Measurements from ENCODE around the gene DHX58. TPM values are rescaled to one million over a fixed set of nuclear protein-coding genes. Genes with fewer than 3 reads are reported as not detected.

DHX58 gene
- total and polyA plus RNA-seq, 10 of the 15 experiments (the other 5 are each of a cell fraction or from before 2014, with no cell fraction given), result 3.5 to 69.8 (median 16.4) TPM

GRCh38 chr17:42110301-42111264 is 1.9 kb downstream of the DHX58 start:
- in situ Hi-C loops (cut with MboI) (loop anchor here (5.0 kb wide), 2 partner anchors 88 to 148 kb away; partner anchors contain the start of gene NKIRAS2), intact Hi-C loops (cut with micrococcal nuclease; ENCODE audit: unreplicated experiment) (no loop called here)
- Histone ChIP-seq H3K27me3 (replicated peaks in 1 of 2; ENCODE audit: control insufficient read depth in 2 of 2, insufficient read depth in 2 of 2, low read length in 1 of 2) (no peaks in the 10 kb centered on the region), H3K9me3 (replicated peaks; ENCODE audit: control insufficient read depth, insufficient read depth, low read length) (no peaks in the 10 kb centered on the region; the same call in 2 of the 3 replicates), H3K4me3 (no peak overlapping the region), H3K4me1 (ENCODE audit: control insufficient read depth, insufficient read depth, low read length) (peaks cover 27% of the 10 kb centered on the region), H3K27ac (ENCODE audit: control insufficient read depth, insufficient read depth) (no peak overlapping the region), H3K4me2 (ENCODE audit: control insufficient read depth, insufficient read depth) (peak overlapping the region; percentile 75), H3K9ac (ENCODE audit: control insufficient read depth, insufficient read depth, low read length) (no peak overlapping the region), H4K20me1 (ENCODE audit: control insufficient read depth, insufficient read depth) (no peaks in the 10 kb centered on the region), H3K36me3 (ENCODE audit: control insufficient read depth in 2 of 2, insufficient read depth in 2 of 2, low read length in 1 of 2) (peaks cover 2 to 3% of the 10 kb centered on the region in 2 experiments; a peak in 2 of 4 replicates), H2AFZ (ENCODE audit: control insufficient read depth, low read depth, low read length) (no peak overlapping the region), H3K79me2 (ENCODE audit: control insufficient read depth, insufficient read depth, low read length) (peaks cover 13% of the 10 kb centered on the region)
- WGBS (ENCODE audit: insufficient coverage, insufficient replicate concordance, low lambda C conversion rate, missing lambda C conversion rate), result 85% methylated on average over 18 of the region's 18 CpGs
- ChIA-PET POLR2A (interaction anchor here (0.5 to 3.5 kb wide), 4 partner anchors 10 to 433 kb away, joined by 4 to 23 read pairs (median 7); partner anchors contain the start of genes DNAJC7, KAT2A and ODAD4), RAD21 (ENCODE audit: unreplicated experiment) (interaction anchor here (0.9 to 1.9 kb wide), 9 partner anchors 10 to 148 kb away, joined by 3 to 8 read pairs (median 4); partner anchors contain the start of genes CNP, KAT2A and NKIRAS2), SMC1A (ENCODE audit: uncharacterized antibody, unreplicated experiment) (interaction anchor here (1.1 to 3.3 kb wide), 4 partner anchors 44 to 148 kb away, joined by 4 to 17 read pairs (median 10); partner anchors contain the start of gene DNAJC7), CTCF (interaction anchor here (0.6 to 7.5 kb wide), 10 partner anchors 9 to 417 kb away, joined by 3 to 61 read pairs (median 5); partner anchors contain the start of genes DNAJC7 and KCNH4)
- ATAC-seq (no peak), DNase-seq (ENCODE audit: low read depth, low spot score) (no peak), FAIRE-seq (no peak)
- TSS peak; percentile 65 for BruUV-seq (replicated peaks)
- TF ChIP-seq BMI1 (IDR thresholded peaks at IDR 0.05; ENCODE audit: borderline replicate concordance), result no peak
- TF ChIP-seq, protein P1, sequence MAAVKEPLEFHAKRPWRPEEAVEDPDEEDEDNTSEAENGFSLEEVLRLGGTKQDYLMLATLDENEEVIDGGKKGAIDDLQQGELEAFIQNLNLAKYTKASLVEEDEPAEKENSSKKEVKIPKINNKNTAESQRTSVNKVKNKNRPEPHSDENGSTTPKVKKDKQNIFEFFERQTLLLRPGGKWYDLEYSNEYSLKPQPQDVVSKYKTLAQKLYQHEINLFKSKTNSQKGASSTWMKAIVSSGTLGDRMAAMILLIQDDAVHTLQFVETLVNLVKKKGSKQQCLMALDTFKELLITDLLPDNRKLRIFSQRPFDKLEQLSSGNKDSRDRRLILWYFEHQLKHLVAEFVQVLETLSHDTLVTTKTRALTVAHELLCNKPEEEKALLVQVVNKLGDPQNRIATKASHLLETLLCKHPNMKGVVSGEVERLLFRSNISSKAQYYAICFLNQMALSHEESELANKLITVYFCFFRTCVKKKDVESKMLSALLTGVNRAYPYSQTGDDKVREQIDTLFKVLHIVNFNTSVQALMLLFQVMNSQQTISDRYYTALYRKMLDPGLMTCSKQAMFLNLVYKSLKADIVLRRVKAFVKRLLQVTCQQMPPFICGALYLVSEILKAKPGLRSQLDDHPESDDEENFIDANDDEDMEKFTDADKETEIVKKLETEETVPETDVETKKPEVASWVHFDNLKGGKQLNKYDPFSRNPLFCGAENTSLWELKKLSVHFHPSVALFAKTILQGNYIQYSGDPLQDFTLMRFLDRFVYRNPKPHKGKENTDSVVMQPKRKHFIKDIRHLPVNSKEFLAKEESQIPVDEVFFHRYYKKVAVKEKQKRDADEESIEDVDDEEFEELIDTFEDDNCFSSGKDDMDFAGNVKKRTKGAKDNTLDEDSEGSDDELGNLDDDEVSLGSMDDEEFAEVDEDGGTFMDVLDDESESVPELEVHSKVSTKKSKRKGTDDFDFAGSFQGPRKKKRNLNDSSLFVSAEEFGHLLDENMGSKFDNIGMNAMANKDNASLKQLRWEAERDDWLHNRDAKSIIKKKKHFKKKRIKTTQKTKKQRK (IDR thresholded peaks at IDR 0.05; ENCODE audit: low read depth, low read length), result no peak
- TF ChIP-seq MEF2A (IDR thresholded peaks at IDR 0.05; ENCODE audit: insufficient read depth, low read depth, low read length), result no peak
- no peak for TF ChIP-seq ETV6 (conservative IDR thresholded peaks at IDR 0.05 in 1 of 2, IDR thresholded peaks at IDR 0.05 in 1 of 2; ENCODE audit: borderline replicate concordance in 1 of 2, low read depth in 1 of 2)
- TF ChIP-seq HDGF (IDR thresholded peaks at IDR 0.05), result no peak
- TF ChIP-seq STAT3 (IDR thresholded peaks at IDR 0.05; ENCODE audit: low read depth, low read length), result no peak
- TF ChIP-seq NRF1 (conservative IDR thresholded peaks at IDR 0.05; ENCODE audit: low read depth, low read length), result no peak
- no peak for TF ChIP-seq SREBF1 (IDR thresholded peaks at IDR 0.05; ENCODE audit: low read length)
- TF ChIP-seq MXI1 (IDR thresholded peaks at IDR 0.05; ENCODE audit: low read depth, low read length), result no peak
- no peak for TF ChIP-seq BCL3 (IDR thresholded peaks at IDR 0.05; ENCODE audit: borderline replicate concordance, insufficient read depth, low read depth, low read length, poor library complexity, severe bottlenecking)
- TF ChIP-seq, protein P2, sequence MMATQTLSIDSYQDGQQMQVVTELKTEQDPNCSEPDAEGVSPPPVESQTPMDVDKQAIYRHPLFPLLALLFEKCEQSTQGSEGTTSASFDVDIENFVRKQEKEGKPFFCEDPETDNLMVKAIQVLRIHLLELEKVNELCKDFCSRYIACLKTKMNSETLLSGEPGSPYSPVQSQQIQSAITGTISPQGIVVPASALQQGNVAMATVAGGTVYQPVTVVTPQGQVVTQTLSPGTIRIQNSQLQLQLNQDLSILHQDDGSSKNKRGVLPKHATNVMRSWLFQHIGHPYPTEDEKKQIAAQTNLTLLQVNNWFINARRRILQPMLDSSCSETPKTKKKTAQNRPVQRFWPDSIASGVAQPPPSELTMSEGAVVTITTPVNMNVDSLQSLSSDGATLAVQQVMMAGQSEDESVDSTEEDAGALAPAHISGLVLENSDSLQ (IDR thresholded peaks at IDR 0.05), result no peak
- TF ChIP-seq BCLAF1 (IDR thresholded peaks at IDR 0.05), result no peak
